CD14-positive monocyte (primary cell): ENCODE data around the gene ACTL6B. TPM values are rescaled to one million over a fixed set of nuclear protein-coding genes. Genes with fewer than 3 reads are reported as not detected.

Experiments
- DNase-seq, 3 donors: peaks; one replicate each; pipeline ENCODE4 v3.0.0-alpha.2; 2011 to 2022
- H2AFZ ChIP-seq: 2 replicates; pipeline ENCODE4 v1.6.0; 2012; ENCODE audit warnings: mild to moderate bottlenecking, low read depth, low read length, inconsistent platforms; ENCODE audit not compliant: insufficient read depth, poor library complexity, severe bottlenecking
- H3K27ac ChIP-seq, 2 donors: 1 replicate in 1 of 2; 2 replicates in 1 of 2; pipeline ENCODE4 v1.5.1; 2012 to 2013; ENCODE audit warnings: low read length in 2 of 2, control low read depth in 1 of 2, inconsistent platforms in 1 of 2, low read depth in 1 of 2, mild to moderate bottlenecking in 1 of 2
- H3K27me3 ChIP-seq, 2 donors: one replicate each; pipeline versions ENCODE4 v1.6.0 to v1.6.1; 2011 to 2013; ENCODE audit warnings: low read length in 2 of 2; ENCODE audit not compliant: control insufficient read depth in 2 of 2, insufficient read depth in 2 of 2
- H3K36me3 ChIP-seq, 2 donors: replicated peaks in 1 of 2; 1 replicate in 1 of 2; 2 replicates in 1 of 2; pipeline versions ENCODE4 v1.5.1 to v1.6.1; 2012 to 2013; ENCODE audit warnings: low read length in 2 of 2, control low read depth in 1 of 2, inconsistent platforms in 1 of 2, mild to moderate bottlenecking in 1 of 2; ENCODE audit not compliant: insufficient read depth in 2 of 2, control insufficient read depth in 1 of 2
- H3K4me1 ChIP-seq, 2 donors: 1 replicate in 1 of 2; 2 replicates in 1 of 2; pipeline versions ENCODE4 v1.5.1 to v1.6.1; 2012 to 2013; ENCODE audit warnings: low read length in 2 of 2, control low read depth in 1 of 2, inconsistent platforms in 1 of 2, mild to moderate bottlenecking in 1 of 2, moderate library complexity in 1 of 2; ENCODE audit not compliant: insufficient read depth in 2 of 2, control insufficient read depth in 1 of 2
- H3K4me2 ChIP-seq: replicated peaks from 2 replicates; pipeline ENCODE3; 2012; ENCODE audit warnings: low read length, moderate library complexity, mild to moderate bottlenecking; ENCODE audit not compliant: poor library complexity, severe bottlenecking; ENCODE audit errors: extremely low read depth
- H3K4me3 ChIP-seq, 3 experiments: fragments of 200-600 bp in 1 of 3; sonication (generic) in 1 of 3; replicated peaks in 1 of 3; 1 replicate in 2 of 3; 2 replicates in 1 of 3; pipeline ENCODE4 v1.5.1; 2011 to 2013; ENCODE audit warnings: low read length in 3 of 3, mild to moderate bottlenecking in 3 of 3, control low read depth in 2 of 3, low read depth in 2 of 3, inconsistent platforms in 1 of 3, moderate library complexity in 1 of 3
- H3K79me2 ChIP-seq: 2 replicates; pipeline ENCODE4 v1.6.0; 2012; ENCODE audit warnings: mild to moderate bottlenecking, control low read depth, inconsistent platforms, low read length, moderate library complexity; ENCODE audit not compliant: insufficient read depth
- H3K9ac ChIP-seq: 2 replicates; pipeline ENCODE4 v1.6.0; 2017; ENCODE audit warnings: low read length, mild to moderate bottlenecking; ENCODE audit not compliant: insufficient read depth, poor library complexity, severe bottlenecking
- H3K9me3 ChIP-seq, 2 donors: replicated peaks in 1 of 2; 1 replicate in 1 of 2; 2 replicates in 1 of 2; pipeline versions ENCODE4 v1.5.1 to v1.6.1; 2012 to 2013; ENCODE audit warnings: low read length in 2 of 2, control low read depth in 1 of 2; ENCODE audit not compliant: control insufficient read depth in 1 of 2, insufficient read depth in 1 of 2
- H4K20me1 ChIP-seq: 2 replicates; pipeline ENCODE4 v1.6.0; 2012; ENCODE audit warnings: mild to moderate bottlenecking, low read length, control low read depth, moderate library complexity; ENCODE audit not compliant: insufficient read depth
- H3K27ac Mint-ChIP-seq, 7 donors: one replicate each; pipeline ENCODE4 v1.8.0; 2020; ENCODE audit warnings: mild to moderate bottlenecking in 7 of 7, mixed read lengths in 7 of 7, moderate library complexity in 6 of 7, inconsistent platforms in 2 of 7
- H3K27me3 Mint-ChIP-seq, 3 donors: one replicate each; pipeline ENCODE4 v1.8.0; 2021 to 2022; ENCODE audit warnings: low read depth in 3 of 3, mild to moderate bottlenecking in 3 of 3, mixed read lengths in 3 of 3, moderate library complexity in 3 of 3, inconsistent platforms in 1 of 3
- H3K36me3 Mint-ChIP-seq, 2 donors: one replicate each; pipeline ENCODE4 v1.8.0; 2020; ENCODE audit warnings: mixed read lengths in 2 of 2, inconsistent platforms in 1 of 2, mild to moderate bottlenecking in 1 of 2
- H3K4me1 Mint-ChIP-seq: one replicate; pipeline ENCODE4 v1.8.0; 2020; ENCODE audit warnings: mild to moderate bottlenecking, mixed read lengths
- H3K4me3 Mint-ChIP-seq, 2 donors: one replicate each; pipeline ENCODE4 v1.8.0; 2020; ENCODE audit warnings: mild to moderate bottlenecking in 2 of 2, mixed read lengths in 2 of 2, moderate library complexity in 1 of 2
- H3K9me3 Mint-ChIP-seq, 7 donors: one replicate each; pipeline ENCODE4 v1.8.0; 2020 to 2022; ENCODE audit warnings: mixed read lengths in 7 of 7, mild to moderate bottlenecking in 6 of 7, moderate library complexity in 6 of 7, inconsistent platforms in 2 of 7
- CTCF ChIP-seq: fragments of 200-600 bp; IDR thresholded peaks from one replicate; pipeline ENCODE4 v1.8.0; 2022; ENCODE audit warnings: antibody characterized with exemption, mild to moderate bottlenecking
- WGBS: methylation state at CpG from one replicate; pipeline ENCODE4 v1.1.5; 2013; ENCODE audit warnings: missing lambda C conversion rate; ENCODE audit not compliant: insufficient coverage; 5-methylcytosine and 5-hydroxymethylcytosine counted together
- intact Hi-C, 2 donors: fragments of 100-400 bp; cut with micrococcal nuclease; formaldehyde crosslinking; loops; one replicate each; pipeline versions ENCODE4 v1.15.0 to v1.15.1; 2023
- polyA plus RNA-seq, 3 donors: library from polyadenylated mRNA; depleted of rRNA in 1 of 3; unstranded in 2 of 3; stranded (reverse) in 1 of 3; fragments of 300-500 nt in 2 of 3; fragments of >200 nt in 1 of 3; fragmentation: Illumina TruSeq in 2 of 3; gene quantifications; 1 replicate in 2 of 3; 2 replicates in 1 of 3; pipeline ENCODE4 v1.2.3, GENCODE V29; 2012 to 2021

Gene ACTL6B
- polyA plus RNA-seq, 3 donors = not detected

DNA sequence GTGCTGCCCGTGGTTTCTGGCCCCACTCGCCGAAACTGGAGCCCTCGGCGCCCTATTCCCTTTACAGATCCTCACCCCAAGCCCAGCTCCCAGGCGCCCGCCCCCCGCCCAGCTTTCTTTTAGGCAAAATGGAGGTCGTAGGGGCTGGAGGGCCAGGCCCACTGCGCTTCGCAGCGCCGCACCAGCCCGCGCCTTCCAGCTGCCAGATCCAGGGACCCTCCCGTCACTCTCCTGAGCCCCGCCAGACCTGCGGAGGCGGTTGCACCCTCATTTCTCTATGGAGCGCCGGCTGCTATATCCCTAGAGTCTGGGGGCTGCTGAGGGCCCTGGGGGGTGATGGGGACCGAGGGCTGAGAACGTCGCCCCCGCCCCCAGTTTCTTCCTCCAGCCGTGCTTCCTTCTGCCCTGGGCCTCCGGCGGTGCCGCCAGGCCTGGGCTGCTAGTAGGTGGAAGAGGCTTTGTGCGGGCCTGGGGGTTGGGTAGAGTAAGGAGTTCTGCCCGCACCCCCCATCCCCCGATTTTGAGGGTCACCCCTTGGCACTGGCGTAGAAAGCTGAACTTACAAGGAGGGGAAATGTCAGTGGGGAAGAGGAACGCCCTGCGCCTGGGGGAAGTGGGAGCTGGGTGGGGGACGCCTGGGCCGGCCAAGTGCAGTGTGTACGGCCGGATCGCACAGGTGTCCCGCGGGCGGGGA lies 18.3 kb upstream of the ACTL6B start:
- peak in 2 of 3 donors; percentile 44 to 55 for DNase-seq
- Histone ChIP-seq H3K9me3 (no peaks in the 10 kb centered on the region), H2AFZ (peak overlapping the region; percentile 83), H3K27ac (peak overlapping the region; percentile 88 to 91), H4K20me1 (peaks cover 45% of the 10 kb centered on the region), H3K79me2 (peaks cover 48% of the 10 kb centered on the region), H3K4me2 (peak overlapping the region; percentile 78), H3K36me3 (peaks cover 32% of the 10 kb centered on the region in 2 donors), H3K4me1 (peaks cover 41 to 54% of the 10 kb centered on the region in 2 donors), H3K9ac (peak overlapping the region; percentile 89), H3K27me3 (no peaks in the 10 kb centered on the region), H3K4me3 (peak overlapping the region; percentile 64 to 100 (median 85))
- Mint-ChIP-seq H3K9me3 (peaks cover 0 to 2% (median 0%) of the 10 kb centered on the region in 7 donors), H3K4me1 (peaks cover 39% of the 10 kb centered on the region), H3K36me3 (peaks cover 25 to 30% of the 10 kb centered on the region in 2 donors), H3K27me3 (peaks cover 1 to 8% (median 6%) of the 10 kb centered on the region in 3 donors), H3K4me3 (peak overlapping the region; percentile 97 to 98), H3K27ac (peak overlapping the region; percentile 91 to 96 (median 94))
- no peak for TF ChIP-seq CTCF
- intact Hi-C loops = loop anchor here (2.0 to 10.0 kb wide), 4 partner anchors 33 to 550 kb away; partner anchors contain the start of genes FBXO24 (in 1 of the 2), LRCH4 (in 1 of the 2), MBLAC1 (in 1 of the 2) and POP7 (in 1 of the 2)
- WGBS = under 1% methylated on average over 28 of the region's 43 CpGs

DNA sequence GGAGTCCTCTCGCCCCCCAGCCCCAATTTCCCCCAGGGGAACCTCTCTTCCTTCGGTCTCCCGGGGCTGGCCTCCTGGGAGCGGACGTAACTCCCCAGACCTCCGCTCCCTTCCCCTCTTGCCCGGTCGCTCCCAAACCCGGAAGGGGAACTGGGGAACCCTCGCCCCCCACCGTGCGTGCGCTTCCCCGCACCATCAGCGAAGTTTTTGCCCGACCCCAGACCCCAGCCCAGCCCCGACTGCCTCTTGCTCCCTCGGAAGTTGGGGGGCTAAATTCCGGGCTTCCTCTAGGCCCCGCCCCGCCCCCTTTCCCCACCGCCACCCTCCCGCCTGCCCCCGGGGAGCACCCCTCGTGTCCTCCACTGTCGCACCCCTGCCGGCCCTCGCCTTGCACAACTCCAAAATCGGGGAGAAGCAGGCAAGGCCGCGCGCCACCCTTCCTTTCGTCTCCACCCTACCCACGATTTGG lies 17.7 kb upstream of the ACTL6B start:
- H3K4me3 Mint-ChIP-seq = peak overlapping the region; percentile 97 to 98
- peaks cover 21 to 24% of the 10 kb centered on the region in 2 donors for H3K36me3 Mint-ChIP-seq
- peak overlapping the region; percentile 78 for H3K4me2 ChIP-seq
- H3K27me3 Mint-ChIP-seq = peaks cover 3 to 9% (median 8%) of the 10 kb centered on the region in 3 donors
- under 1% methylated on average over 30 of the region's 34 CpGs for WGBS
- H3K27me3 ChIP-seq = no peaks in the 10 kb centered on the region
- H3K4me1 Mint-ChIP-seq = peaks cover 33% of the 10 kb centered on the region
- H3K9me3 Mint-ChIP-seq = peaks cover 0 to 2% (median 0%) of the 10 kb centered on the region in 7 donors
- H4K20me1 ChIP-seq = peaks cover 39% of the 10 kb centered on the region
- intact Hi-C loops = loop anchor here (1.0 to 10.0 kb wide), 6 partner anchors 33 to 549 kb away; partner anchors contain the start of genes FBXO24 (in 2 of the 2), LRCH4 (in 2 of the 2), MBLAC1 (in 1 of the 2) and MOSPD3 (in 1 of the 2)
- H3K4me1 ChIP-seq = peaks cover 36 to 48% of the 10 kb centered on the region in 2 donors
- peaks cover 48% of the 10 kb centered on the region for H3K79me2 ChIP-seq
- peak overlapping the region; percentile 88 to 91 for H3K27ac ChIP-seq
- H3K36me3 ChIP-seq = peaks cover 26 to 27% of the 10 kb centered on the region in 2 donors
- peak overlapping the region; percentile 91 to 96 (median 94) for H3K27ac Mint-ChIP-seq
- peak overlapping the region; percentile 89 for H3K9ac ChIP-seq
- H3K9me3 ChIP-seq = no peaks in the 10 kb centered on the region
- TF ChIP-seq CTCF = no peak
- peak in 2 of 3 donors; percentile 37 to 49 for DNase-seq
- H2AFZ ChIP-seq = peak overlapping the region; percentile 83
- peak overlapping the region; percentile 64 to 100 (median 85) for H3K4me3 ChIP-seq
